HG02763 (cell line): ENCODE data around the gene GPR89A.
"Not testable (repeated sequence)": the region's sequence is repeated elsewhere in the genome, so short reads cannot be mapped to it uniquely, and the experiment has no call there.

Experiments
- ATAC-seq: cut with Tn5 transposase; IDR thresholded peaks from one replicate; pipeline ENCODE4 v1.9.1; 2021; ENCODE audit warnings: mild to moderate bottlenecking, moderate library complexity; ENCODE audit not compliant: unreplicated experiment

The GPR89A gene

DNA sequence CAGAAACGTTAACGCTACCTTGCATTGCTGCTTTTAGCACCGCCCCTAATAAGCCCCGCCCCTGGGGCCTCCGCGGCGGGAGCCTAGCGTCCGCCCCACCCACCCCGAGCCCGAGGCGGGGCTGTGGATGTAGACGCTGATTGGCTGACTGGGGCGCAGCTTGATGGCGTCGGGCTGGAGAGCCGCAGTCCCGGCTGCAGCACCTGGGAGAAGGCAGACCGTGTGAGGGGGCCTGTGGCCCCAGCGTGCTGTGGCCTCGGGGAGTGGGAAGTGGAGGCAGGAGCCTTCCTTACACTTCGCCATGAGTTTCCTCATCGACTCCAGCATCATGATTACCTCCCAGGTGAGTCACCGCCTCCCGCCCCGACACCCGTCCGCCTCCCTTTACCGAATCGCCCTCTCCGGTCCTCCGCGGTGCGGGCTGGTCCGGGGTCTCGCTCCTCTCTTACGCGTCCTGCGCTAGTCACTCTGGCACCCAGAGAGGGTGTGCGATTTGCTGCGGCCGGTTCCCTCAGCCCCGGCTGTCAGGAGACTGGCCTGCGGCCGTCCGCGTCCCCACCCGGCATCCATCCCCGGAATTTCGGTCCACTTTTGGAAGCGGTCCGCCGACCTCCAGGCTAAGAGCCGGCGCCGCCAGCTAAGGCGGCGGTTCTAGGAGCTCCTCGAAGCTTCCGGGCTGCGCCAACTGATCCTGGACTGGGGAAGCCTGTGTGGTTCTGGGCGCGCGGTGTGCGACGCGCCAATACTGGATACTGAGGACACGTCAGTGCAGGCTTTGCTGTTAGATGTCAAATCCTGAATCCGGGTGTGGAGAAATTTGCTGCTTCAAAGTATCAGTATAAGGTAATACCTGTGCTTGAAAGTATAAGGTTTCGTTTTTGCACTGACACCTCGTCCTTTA lies at the start of gene GPR89A:
TSS of gene GPR89A (plus strand) at position 156 of the 901 bp plus-strand sequence. CDS start at position 302, 146 bp downstream.
- peak; percentile 94 for ATAC-seq

DNA sequence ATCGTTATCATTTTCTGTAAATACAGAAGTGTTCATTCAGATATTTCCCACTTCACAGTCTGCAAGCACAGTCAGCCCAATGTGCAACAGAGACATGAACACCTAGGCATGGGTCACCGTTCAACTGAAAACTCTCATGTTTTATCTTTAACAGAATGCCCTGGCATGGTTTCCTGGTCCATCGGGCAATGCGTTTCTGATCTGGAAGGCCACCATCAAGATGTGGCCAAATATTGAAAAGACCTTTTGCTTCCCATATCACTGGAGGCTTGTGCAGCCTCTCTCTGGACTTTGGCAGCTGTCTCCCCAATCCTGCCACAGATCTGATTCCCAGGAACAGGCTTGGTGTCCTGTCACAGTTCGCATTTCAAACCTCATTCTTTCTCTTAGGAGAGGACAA lies 21.0 kb upstream of the GPR89A start:
- not testable (repeated sequence) for ATAC-seq

DNA sequence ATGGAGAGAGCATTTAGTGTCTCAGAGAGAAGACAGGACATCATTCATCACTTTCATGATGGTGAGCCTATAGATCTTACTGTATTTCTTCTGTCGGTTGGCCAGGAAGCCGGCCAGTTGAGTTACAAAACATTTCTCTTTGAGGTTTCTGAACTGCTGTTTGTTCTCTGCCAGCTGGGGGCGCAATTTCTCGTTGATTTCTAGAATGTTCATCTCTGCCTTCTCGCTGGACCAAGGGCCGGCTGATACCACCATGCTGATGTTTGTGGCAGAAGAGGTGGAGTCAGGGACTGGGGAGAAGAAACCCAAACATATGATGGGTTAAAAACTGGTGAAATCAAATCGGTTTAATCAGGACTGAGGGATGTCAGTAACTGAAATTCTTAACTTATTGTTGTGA lies 17.0 kb upstream of the GPR89A start:
- not testable (repeated sequence) for ATAC-seq

DNA sequence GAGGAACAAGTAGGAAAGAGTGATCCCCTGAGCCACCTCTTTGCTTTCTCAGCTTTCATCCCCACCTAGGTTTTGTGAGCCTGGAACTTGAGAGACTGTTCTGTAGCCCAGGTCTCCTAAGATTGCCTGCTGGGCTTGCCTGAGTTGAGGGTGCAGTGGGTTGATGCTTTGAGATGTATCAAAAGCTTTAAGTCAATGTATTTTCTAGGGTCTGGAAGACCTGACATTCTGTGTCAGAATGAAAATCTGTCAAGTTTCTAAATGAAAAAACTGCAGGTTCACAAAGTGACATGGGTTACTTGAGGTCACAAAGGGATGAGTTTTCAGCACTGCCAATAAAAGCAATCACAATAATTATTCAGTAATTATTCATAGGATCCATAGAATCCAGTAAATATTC lies 15.4 kb upstream of the GPR89A start:
- ATAC-seq: not testable (repeated sequence)

DNA sequence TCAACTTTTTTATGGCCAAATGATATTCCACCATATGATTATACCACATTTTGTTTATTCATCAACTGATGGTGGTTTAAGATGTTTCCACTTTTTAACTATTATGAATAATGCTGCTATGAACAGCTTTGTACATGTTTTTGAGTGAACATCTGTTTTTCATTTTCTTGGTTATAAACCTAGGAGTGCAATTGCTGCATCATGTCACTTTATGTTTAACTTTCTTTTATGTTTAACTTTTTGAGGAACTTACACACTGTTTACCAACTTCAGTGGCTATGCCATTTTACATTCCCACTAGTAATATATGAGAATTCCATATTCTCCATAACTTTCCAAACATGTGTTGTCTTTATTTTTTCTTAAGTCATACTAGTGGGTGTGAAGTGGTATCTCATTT lies 12.4 kb upstream of the GPR89A start:
- ATAC-seq: not testable (repeated sequence)

DNA sequence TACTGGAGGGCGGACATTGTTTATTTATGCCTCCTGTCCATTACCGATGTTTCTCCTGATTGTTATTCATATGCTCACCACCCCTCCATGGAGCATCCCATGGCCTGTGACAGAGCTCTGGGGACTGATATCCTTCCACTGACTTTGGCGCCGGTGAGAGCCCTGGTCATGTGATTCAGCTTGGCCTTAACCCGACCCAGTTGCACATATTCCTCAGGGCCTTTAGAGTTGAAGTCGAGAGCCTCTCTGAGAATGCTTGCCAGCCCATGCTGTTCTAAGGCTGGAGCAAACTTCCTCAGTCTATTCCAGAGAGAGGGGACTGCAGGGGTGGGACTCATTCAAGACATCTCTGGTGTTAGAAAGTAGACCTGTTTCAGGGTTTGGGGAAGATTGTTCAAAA lies 11.6 kb upstream of the GPR89A start:
- not testable (repeated sequence) for ATAC-seq

DNA sequence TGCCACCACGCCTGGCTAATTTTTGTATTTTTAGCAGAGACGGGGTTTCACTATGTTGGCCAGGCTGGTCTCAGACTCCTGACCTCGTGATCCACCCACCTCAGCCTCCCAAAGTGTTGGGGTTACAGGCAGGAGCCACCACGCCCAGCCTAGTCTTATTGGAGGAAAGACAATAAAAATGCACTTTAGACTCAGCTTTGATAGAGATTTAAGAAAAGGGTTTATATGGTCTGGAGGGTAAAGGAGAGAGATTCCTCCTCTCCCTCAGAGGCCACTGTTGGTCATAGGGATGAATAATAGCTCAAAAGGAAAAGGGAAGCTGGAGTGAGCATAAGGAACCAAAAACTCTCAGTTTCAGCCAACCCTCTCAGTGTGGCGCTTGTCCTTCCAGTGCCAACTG lies 8.4 kb upstream of the GPR89A start:
- ATAC-seq: not testable (repeated sequence)

DNA sequence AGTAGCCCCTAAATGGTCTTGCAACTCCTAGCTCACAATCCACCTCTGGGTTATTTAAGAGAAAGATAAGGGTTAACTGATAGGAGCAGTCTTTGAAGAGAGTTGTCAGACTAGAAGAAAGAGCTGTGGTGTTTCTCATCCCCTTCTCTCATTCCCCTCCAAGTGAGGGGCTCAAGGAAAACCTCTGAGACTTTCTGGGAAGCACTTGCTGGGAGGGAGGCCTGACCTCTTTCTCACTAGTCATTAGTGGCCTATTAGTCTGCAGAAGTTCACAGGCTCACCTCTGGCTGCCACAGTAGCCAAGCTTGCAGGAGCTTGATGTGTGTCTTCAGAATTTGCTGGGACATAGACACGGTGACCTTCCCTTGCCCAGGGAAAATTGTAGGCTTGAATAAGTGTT lies 6.2 kb upstream of the GPR89A start:
- no peak for ATAC-seq

DNA sequence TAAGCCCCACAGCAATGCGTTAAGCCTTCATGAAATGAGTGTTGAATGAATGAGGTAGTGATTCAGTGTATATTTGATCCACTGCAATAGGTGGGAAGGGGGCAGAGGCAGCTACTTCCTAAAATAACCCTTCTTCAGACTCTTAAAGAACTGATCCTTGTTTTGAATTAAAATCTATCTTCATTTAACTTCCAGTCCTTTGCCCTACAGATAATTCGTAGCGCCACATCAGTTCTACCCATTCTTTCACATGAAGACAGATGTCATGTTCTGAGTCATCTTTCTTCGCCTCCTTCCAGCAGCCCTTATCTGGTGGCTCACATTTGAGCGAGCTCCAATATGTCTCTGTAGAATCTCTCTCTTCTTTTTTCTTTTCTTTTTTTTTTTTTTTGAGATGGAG lies 948 bp upstream of the GPR89A start:
- not testable (repeated sequence) for ATAC-seq

DNA sequence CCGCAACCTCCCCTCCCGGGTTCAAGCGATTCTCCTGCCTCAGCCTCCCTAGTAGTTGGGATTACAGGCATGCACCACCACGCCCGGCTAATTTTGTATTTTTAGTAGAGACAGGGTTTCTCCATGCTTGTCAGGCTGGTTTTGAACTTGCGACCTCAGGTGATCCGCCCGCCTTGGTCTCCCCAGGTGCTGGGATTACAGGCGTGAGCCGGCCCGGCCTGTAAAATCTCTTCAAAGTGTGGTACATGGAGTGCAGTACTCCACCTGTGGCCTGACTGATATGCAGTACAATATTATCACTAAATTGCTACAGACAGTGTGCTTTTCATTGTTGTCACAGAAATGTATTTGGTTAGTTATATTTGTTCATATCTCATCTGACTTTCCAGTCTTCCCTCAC lies 499 bp upstream of the GPR89A start:
- ATAC-seq: not testable (repeated sequence)

DNA sequence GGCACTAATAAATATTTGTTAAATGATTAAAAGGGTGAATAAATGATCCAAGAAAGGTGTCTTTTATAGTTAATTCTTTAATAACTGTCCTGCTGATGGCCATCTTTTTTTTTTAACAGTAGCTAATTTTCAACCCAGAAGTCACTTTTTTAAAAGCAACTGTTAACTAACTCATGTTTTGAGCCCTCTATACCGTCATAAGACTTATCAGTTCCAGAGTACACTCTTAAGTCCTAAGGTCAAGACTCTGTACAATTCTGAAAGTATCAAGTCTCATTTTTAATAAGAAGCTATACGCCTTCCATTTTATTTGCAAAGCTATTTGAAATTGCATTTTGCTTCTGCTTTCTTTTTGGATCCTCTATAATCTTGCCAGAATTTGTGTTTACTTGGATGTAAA lies 3.0 kb downstream of the GPR89A start:
- not testable (repeated sequence) for ATAC-seq

DNA sequence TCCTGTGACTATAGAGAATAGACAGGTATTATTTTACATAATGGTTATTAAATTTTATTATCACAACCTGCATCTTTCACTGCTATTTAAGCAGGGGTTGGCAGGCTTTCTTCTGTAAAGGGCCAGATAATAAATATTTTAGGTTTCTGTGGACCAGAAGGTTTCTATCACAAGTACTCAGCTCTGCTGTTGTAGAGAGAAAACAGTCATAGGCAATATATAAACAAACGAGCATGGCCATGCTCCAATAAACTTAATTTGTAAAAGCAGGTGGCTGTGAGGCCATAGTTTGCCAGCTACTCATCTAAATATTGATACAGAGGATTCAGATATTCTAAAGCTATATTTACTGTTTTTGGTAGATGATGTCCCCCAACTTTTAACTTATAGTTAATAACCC lies 12.3 kb downstream of the GPR89A start:
- not testable (repeated sequence) for ATAC-seq

DNA sequence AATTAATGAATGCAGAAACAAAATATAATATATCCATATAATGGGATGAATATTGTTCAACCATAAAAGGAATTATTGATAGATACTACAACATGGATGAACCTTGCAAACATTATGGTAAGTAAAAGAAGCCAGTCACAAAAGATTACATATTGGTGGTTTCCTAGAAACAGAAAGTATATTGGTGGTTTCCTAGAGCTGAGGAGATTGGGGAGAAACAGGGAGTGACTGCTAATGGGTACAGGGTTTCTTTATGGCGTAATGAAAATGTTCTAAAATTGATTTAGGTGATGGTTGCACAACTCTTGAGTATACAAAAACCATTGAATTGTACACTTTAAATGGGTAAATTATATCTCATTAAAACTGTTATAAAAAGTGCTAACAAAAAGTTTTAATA lies 14.4 kb downstream of the GPR89A start:
- not testable (repeated sequence) for ATAC-seq

DNA sequence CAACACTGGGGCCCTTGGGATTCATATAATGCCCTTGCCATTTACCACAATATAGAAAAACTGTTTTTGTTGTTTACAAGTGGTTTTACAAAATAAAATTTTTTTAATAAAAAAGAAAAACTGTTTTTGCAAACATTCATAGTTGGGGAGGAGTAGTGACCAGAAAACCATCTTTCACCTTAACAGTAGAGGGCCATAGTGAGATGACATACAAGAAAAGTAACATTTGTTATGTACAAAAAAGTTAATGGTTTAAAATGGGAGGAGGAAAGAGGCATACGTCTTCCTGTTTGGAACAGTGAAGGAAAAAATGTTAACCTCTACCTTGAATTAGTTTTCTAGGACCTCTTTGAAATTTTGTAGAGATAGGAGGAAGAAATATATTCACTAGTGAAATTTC lies 28.4 kb downstream of the GPR89A start:
- ATAC-seq: not testable (repeated sequence)

DNA sequence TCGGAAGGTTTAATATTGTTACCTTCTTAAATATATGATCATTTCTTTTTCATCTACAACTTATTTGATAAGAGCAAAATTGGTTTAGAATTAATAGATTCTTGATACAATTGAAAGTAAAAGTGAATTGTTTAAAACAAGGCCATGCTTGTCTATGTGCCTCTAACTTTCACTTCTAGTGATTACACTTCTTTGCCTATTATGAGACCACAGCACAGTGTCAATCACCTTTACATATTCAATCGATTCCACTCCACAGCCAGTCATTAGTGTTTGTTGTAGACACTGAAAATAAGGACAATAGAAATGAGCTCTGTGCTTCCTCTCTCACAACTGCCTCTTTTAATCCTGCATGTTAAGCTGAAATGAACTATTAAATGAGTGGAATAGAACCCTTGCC lies 34.1 kb downstream of the GPR89A start:
- not testable (repeated sequence) for ATAC-seq

DNA sequence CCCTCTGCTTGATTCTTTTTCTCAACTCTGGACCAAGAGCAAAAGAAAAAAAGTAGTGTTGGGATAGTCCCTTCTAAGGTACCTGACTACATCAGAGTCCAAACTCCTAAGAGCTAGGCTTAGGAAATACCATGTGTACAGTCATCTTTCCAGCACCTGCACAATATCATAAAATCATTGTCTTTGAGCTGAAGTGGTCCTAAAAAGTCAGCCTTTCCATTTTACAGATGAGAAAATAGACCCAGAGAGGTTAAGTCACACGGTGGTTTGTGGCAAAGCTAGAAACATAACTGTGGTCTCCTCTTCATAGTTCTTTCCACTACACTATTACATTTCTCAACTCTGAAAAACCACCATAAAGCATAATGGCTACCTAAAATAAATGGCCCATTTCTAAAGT lies 36.2 kb downstream of the GPR89A start:
- not testable (repeated sequence) for ATAC-seq

DNA sequence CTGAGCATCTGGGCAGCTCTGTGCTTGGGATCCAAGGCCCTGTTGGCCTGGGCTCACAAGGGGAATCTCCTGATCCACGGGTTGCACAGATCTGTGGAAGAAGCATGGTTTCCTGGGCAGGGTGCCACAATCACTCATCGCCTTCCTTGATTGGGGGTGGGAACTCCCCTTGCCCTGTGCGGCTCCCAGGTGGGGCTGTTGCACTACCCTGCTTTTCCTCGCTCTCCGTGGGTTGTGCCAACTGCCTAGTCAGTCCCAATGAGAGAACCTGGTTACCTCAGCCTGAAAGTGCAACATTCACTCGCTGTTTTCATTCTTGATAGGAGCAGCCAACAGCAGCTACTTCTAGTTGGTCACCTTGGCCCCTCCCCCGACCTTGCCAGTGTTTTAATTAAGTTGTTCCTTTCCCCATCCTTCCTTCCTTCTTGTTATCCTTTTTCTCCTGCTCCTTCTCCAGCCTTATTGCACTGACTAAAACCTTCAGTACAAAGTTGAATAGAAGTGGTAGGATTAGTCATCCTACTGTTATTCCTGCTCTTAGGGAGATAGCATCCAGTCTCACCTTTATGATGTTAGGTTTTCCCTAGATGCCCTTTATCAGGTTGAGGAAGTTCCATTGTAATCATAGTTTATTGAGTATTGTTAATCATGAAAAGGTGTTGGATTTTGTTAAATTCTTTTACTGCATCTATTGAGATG lies 48.6 kb downstream of the GPR89A start:
- not testable (repeated sequence) for ATAC-seq

DNA sequence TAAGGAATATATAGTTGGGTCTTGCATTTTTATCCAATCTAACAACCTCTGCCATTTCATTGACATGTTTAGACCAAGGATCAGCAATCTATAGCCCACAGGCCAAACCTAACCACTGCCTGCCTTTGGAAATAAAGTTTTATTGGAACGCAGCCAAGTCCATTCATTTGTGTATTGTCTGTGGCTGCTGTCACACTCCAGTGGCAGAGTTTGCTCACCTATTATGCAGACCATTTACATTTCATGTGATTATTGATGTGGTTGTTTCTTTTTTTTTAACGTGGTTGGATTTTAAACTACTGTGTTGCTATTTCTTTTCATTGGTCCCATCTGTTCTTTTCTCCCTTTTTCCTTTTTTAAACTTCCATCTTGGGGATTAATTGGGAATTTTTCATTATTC lies 54.7 kb downstream of the GPR89A start:
- ATAC-seq: not testable (repeated sequence)

DNA sequence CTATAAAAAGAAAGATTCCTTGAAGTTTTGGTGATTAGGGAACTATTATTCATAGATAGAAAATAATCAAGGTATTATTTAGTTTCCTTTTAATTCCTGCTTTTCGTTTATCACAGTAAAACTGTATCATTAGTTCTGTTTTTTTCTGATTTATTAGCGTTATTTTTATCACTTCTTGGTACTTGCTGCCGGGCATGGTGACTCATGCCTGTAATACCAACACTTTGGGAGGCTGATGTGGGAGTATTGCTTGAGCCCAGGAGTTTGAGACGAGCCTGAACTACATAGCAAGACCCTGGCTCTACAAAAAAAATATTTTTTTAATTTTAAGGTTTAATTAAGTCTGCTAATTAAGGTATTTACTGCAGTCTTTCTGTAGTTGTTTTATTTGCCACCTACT lies 57.2 kb downstream of the GPR89A start:
- not testable (repeated sequence) for ATAC-seq

DNA sequence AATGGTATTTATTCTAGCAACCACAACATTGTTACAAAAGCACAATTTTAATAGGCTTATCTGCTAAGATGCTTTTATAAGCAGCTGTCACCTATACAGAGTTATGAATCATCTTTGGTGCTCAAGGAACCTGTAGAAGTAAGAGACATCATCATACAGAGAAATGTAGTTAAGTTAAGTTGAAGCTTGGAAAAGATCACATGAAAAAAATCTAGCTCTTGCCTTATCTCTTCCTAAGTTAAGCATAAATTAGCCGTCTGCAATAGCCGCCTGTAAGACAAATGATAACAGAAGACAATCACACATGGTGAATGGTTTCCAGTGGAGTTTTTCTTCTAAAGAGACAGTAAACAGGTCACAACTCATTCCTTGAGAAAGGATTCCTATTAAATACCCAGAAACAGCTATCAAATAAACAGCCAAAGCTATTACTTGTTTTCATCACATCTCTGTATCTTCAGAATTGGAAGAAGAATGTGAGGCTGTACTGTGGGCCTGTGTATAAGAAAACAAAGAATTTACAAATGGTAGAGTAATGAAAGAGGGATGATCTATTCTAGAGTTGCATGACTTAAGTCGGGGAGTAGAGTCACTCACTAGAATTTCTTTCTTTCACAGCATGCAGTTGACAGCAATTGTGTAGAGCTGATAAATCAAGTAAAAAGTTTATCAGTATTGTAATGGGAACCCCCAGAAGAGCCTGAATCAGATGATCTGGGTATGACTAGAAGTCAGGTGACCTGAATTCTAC lies 63.4 kb downstream of the GPR89A start:
- not testable (repeated sequence) for ATAC-seq

DNA sequence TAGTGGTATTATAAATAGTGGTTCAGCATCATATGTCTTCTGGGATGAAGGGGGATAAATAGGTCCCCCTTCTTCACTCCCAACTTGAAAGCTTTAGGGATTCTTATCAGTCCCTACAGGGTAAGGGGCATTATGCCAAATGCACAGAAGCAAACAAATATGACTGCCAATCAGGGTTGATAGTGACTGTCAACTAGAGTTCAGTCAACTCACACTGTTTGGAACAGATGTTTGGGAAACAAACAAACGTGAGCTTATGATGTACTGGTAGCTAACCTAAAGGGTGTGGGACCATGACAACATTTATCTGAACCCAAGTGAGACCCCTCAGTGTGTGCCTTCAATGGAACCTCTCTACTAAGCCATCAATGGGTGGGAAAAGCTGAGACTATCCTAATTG lies 65.4 kb downstream of the GPR89A start:
- not testable (repeated sequence) for ATAC-seq
